ENCODE measurements around the gene CEP250.

CEP250 gene

DNA sequence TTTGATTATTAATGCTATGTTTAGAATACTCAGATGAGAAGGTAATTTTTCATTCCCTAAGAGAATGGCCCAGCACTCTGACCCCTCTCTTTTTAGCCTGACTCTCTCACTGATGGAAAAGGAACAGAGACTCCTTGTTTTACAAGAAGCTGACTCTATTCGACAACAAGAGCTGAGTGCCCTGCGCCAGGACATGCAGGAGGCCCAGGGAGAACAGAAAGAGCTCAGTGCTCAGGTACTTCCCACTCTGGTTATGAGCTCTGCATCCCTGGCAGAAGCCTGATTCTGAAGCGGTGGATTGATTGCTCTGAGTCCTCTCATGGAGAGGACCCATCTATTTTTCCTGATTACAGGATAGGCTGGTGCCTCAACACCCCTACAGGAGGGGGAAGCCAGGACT, 41.1 kb downstream of the CEP250 start:
- CTCF ChIA-PET, result interaction anchor here (1.1 to 2.0 kb wide), 2 partner anchors 28 to 33 kb away, joined by 3 to 7 read pairs; no protein-coding TSS in a partner anchor
- Histone ChIP-seq H3K4me3 (ENCODE audit: low read depth, low read length) (no peak overlapping the region), H3K4me1 (ENCODE audit: control insufficient read depth, insufficient read depth, low read length) (no peaks in the 10 kb centered on the region), H3K27ac (ENCODE audit: extremely low read depth, low read depth, low read length) (no peak overlapping the region), H3K9me3 (ENCODE audit: control insufficient read depth, insufficient read depth, low read depth, low read length) (no peaks in the 10 kb centered on the region), H3K36me3 (ENCODE audit: control insufficient read depth in 2 of 2, insufficient read depth in 1 of 2, low read length in 2 of 2) (peaks cover 29 to 100% of the 10 kb centered on the region in 2 experiments; a peak in 2 of 3 replicates)
- POLR2A ChIA-PET, result no interaction called here
- TF ChIP-seq, protein P1, sequence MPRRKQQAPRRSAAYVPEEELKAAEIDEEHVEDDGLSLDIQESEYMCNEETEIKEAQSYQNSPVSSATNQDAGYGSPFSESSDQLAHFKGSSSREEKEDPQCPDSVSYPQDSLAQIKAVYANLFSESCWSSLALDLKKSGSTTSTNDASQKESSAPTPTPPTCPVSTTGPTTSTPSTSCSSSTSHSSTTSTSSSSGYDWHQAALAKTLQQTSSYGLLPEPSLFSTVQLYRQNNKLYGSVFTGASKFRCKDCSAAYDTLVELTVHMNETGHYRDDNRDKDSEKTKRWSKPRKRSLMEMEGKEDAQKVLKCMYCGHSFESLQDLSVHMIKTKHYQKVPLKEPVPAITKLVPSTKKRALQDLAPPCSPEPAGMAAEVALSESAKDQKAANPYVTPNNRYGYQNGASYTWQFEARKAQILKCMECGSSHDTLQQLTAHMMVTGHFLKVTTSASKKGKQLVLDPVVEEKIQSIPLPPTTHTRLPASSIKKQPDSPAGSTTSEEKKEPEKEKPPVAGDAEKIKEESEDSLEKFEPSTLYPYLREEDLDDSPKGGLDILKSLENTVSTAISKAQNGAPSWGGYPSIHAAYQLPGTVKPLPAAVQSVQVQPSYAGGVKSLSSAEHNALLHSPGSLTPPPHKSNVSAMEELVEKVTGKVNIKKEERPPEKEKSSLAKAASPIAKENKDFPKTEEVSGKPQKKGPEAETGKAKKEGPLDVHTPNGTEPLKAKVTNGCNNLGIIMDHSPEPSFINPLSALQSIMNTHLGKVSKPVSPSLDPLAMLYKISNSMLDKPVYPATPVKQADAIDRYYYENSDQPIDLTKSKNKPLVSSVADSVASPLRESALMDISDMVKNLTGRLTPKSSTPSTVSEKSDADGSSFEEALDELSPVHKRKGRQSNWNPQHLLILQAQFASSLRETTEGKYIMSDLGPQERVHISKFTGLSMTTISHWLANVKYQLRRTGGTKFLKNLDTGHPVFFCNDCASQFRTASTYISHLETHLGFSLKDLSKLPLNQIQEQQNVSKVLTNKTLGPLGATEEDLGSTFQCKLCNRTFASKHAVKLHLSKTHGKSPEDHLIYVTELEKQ (tag by site-specific recombination; IDR thresholded peaks at IDR 0.05; ENCODE audit: borderline replicate concordance), result no peak
- no peak for TF ChIP-seq SP7 (tag by site-specific recombination; IDR thresholded peaks at IDR 0.05)
- no peak for TF ChIP-seq ZNF624 (tag by site-specific recombination; IDR thresholded peaks at IDR 0.05)
- no peak for TF ChIP-seq ZNF433 (tag by site-specific recombination; IDR thresholded peaks at IDR 0.05; ENCODE audit: low read depth)
- no peak for TF ChIP-seq ZNF660 (tag by site-specific recombination; IDR thresholded peaks at IDR 0.05)
- TF ChIP-seq HOXD13 (CRISPR knock-in tag; IDR thresholded peaks at IDR 0.05; ENCODE audit: borderline replicate concordance), result no peak
- TF ChIP-seq ZNF202 (tag by site-specific recombination; IDR thresholded peaks at IDR 0.05; ENCODE audit: borderline replicate concordance), result no peak
- no peak for TF ChIP-seq MZF1 (tag by site-specific recombination; IDR thresholded peaks at IDR 0.05; ENCODE audit: borderline replicate concordance)
- no peak for TF ChIP-seq ZNF501 (tag by site-specific recombination; IDR thresholded peaks at IDR 0.05)
- no peak for TF ChIP-seq ZNF221 (tag by site-specific recombination; IDR thresholded peaks at IDR 0.05; ENCODE audit: borderline replicate concordance)
- TF ChIP-seq ZBTB7A (tag by site-specific recombination; IDR thresholded peaks at IDR 0.05; ENCODE audit: low read depth), result no peak
- TF ChIP-seq ZNF292 (tag by site-specific recombination; IDR thresholded peaks at IDR 0.05; ENCODE audit: borderline replicate concordance, low read depth), result no peak
- no peak for TF ChIP-seq ZNF169 (tag by site-specific recombination; IDR thresholded peaks at IDR 0.05)

DNA sequence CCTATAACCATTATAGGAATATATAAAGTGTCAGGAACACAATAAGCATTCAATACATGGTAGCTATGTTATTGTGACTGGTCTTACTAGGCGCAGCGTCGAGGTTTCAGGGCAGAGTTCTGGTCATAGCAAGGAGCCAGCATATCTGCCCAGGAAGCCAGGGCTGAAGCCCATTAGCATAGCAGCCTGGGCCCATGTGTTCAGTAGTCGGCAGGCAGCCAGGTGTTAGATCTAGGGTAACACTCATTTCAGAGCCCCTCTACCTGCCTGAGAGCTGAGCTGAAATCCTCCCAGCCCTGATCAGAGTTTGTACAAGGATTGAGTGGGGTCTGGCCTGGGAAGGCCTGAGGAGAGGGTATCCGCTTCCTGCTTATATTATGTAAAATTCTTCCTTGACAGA, 41.9 kb downstream of the CEP250 start:
- Histone ChIP-seq H3K4me1 (ENCODE audit: control insufficient read depth, insufficient read depth, low read length) (no peaks in the 10 kb centered on the region), H3K27ac (ENCODE audit: extremely low read depth, low read depth, low read length) (no peak overlapping the region), H3K9me3 (ENCODE audit: control insufficient read depth, insufficient read depth, low read depth, low read length) (no peaks in the 10 kb centered on the region), H3K36me3 (ENCODE audit: control insufficient read depth in 2 of 2, insufficient read depth in 1 of 2, low read length in 2 of 2) (peaks cover 26 to 100% of the 10 kb centered on the region in 2 experiments; a peak in 2 of 3 replicates), H3K4me3 (ENCODE audit: low read depth, low read length) (no peak overlapping the region)
- TF ChIP-seq GLIS2 (tag by site-specific recombination; IDR thresholded peaks at IDR 0.05) (no peak), MEIS1 (CRISPR knock-in tag; IDR thresholded peaks at IDR 0.05; ENCODE audit: borderline replicate concordance) (no peak), ZNF776 (tag by site-specific recombination; IDR thresholded peaks at IDR 0.05; ENCODE audit: borderline replicate concordance) (no peak), ZNF548 (tag by site-specific recombination; IDR thresholded peaks at IDR 0.05) (no peak), ZNF112 (tag by site-specific recombination; IDR thresholded peaks at IDR 0.05) (no peak), ZIC2 (tag by site-specific recombination; IDR thresholded peaks at IDR 0.05) (no peak), ZNF157 (tag by site-specific recombination; IDR thresholded peaks at IDR 0.05) (no peak), HOXA7 (CRISPR knock-in tag; IDR thresholded peaks at IDR 0.05; ENCODE audit: borderline replicate concordance) (no peak), ZNF670 (tag by site-specific recombination; IDR thresholded peaks at IDR 0.05; ENCODE audit: low read depth) (no peak), ZBTB48 (tag by site-specific recombination; IDR thresholded peaks at IDR 0.05) (no peak), OVOL3 (tag by site-specific recombination; IDR thresholded peaks at IDR 0.05) (no peak), ZNF114 (tag by site-specific recombination; IDR thresholded peaks at IDR 0.05) (no peak), ZNF121 (tag by site-specific recombination; IDR thresholded peaks at IDR 0.05) (no peak), ZNF146 (tag by site-specific recombination; IDR thresholded peaks at IDR 0.05) (no peak)
- TF ChIP-seq, protein P2, sequence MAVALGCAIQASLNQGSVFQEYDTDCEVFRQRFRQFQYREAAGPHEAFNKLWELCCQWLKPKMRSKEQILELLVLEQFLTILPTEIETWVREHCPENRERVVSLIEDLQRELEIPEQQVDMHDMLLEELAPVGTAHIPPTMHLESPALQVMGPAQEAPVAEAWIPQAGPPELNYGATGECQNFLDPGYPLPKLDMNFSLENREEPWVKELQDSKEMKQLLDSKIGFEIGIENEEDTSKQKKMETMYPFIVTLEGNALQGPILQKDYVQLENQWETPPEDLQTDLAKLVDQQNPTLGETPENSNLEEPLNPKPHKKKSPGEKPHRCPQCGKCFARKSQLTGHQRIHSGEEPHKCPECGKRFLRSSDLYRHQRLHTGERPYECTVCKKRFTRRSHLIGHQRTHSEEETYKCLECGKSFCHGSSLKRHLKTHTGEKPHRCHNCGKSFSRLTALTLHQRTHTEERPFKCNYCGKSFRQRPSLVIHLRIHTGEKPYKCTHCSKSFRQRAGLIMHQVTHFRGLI (tag by site-specific recombination; IDR thresholded peaks at IDR 0.05), result no peak
- POLR2A ChIA-PET, result interaction anchor here (0.6 kb wide), 2 partner anchors 14 to 380 kb away, joined by 3 to 4 read pairs; no protein-coding TSS in a partner anchor
- CTCF ChIA-PET, result interaction anchor here (1.1 to 2.0 kb wide), 2 partner anchors 27 to 34 kb away, joined by 3 to 7 read pairs; no protein-coding TSS in a partner anchor

All from HEK293 (cell line).